Activated naive CD4-positive, alpha-beta T cell treated with anti-CD3 and anti-CD28 coated beads, Interleukin-2, amount 50 U/mL, for 72 hours (primary cell): ENCODE measurements around the gene ZNF215. TPM values are rescaled to one million over a fixed set of nuclear protein-coding genes. Genes with fewer than 3 reads are reported as not detected.
A peak's percentile ranks its signal among the peaks of the same experiment; 100 is the strongest.

Experiments
- ATAC-seq, 2 donors: fragments of 150-1000 bp; cut with Tn5 transposase; 2 replicates each; pipeline ENCODE4 v1.10.0; 2021; ENCODE audit warnings: mild to moderate bottlenecking in 2 of 2, moderate library complexity in 2 of 2
- DNase-seq, 2 donors: peaks; one replicate each; pipeline ENCODE4 v3.0.0; 2021 to 2022; ENCODE audit warnings: low spot score in 2 of 2
- H3K27ac Mint-ChIP-seq, 2 donors: one replicate each; pipeline ENCODE4 v1.8.0; 2022; ENCODE audit warnings: mild to moderate bottlenecking in 2 of 2, mixed read lengths in 2 of 2
- H3K36me3 Mint-ChIP-seq, 2 donors: one replicate each; pipeline ENCODE4 v1.8.0; 2022; ENCODE audit warnings: mixed read lengths in 2 of 2
- H3K9me3 Mint-ChIP-seq, 2 donors: one replicate each; pipeline ENCODE4 v1.8.0; 2022; ENCODE audit warnings: mixed read lengths in 2 of 2
- total RNA-seq, 2 donors: library from RNA; stranded (reverse); gene quantifications; one replicate each; pipeline ENCODE4 v1.2.3, GENCODE V29; 2022

ZNF215 gene
- total RNA-seq, 2 donors from 2014 or later, result 1.5 to 1.8 TPM

DNA sequence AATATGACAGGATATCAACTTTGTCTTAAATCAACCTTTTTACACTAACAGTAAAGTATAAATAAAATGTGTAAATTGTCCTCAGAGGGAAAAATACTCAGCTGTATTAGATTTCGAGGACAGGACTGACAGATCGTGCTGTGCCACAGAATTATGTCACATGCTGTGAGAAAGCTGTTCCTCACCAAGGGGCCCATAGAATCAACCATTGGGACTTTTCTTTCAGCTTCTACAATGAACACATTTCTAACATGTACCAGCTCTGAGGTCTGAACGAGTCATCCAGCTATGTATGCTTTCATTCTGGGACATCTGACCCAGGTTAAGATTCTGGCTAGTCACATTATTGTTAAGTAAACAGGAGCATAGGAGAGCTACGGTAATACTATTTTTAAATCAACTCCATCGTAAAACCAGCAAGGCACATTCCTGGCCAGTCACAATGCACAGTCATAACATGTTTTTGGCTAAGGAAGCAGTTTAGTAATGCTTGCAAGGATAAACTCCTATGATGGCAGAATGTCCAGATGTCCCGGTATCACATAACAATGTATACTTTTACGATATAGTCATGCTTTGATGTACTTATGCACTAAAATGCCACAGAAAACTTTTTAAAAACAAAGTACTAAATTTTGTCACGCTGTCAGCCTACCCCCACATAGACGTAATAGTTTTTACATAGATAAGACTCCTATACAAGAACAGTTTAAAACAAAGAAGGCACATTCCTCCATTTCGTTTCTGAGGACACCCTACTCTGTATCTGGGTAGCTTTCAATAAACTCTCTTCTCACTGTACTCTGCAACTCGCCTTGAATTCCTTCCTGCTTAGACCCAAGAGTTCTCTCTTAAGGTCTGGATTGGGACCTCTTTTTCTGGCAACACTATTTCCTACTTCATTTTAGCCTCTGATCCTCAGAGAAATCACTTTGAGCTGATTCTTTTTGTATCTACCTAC lies 66.5 kb downstream of the ZNF215 start:
- no peaks in the 10 kb centered on the region for H3K9me3 Mint-ChIP-seq

DNA sequence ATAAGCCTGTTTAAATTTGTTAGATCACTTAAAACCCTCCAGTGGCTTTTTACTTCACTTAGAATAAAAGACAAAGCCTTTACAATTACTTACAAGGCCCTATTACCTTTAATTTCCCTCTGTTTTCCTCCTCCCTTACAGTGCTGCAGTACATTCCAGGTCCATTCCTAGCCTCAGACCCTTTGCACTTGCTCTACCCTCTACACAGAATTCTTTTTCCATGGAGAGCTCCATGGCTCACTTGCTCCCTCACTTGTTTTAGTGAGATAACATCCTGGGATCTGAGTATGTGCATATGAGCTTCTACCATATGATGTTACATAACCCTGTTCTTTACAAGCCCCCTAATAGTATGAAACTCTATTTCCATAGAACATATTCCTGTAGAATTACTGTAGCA lies 69.5 kb downstream of the ZNF215 start:
- H3K27ac Mint-ChIP-seq, result no peak overlapping the region
- H3K36me3 Mint-ChIP-seq, result no peaks in the 10 kb centered on the region
- H3K9me3 Mint-ChIP-seq, result no peaks in the 10 kb centered on the region
- ATAC-seq (no peak), DNase-seq (no peak)

More for the DNA sequence above, 66.5 kb downstream of the ZNF215 start:
- H3K36me3 Mint-ChIP-seq, result no peaks in the 10 kb centered on the region
- ATAC-seq (no peak), DNase-seq (no peak)
- no peak overlapping the region for H3K27ac Mint-ChIP-seq

DNA sequence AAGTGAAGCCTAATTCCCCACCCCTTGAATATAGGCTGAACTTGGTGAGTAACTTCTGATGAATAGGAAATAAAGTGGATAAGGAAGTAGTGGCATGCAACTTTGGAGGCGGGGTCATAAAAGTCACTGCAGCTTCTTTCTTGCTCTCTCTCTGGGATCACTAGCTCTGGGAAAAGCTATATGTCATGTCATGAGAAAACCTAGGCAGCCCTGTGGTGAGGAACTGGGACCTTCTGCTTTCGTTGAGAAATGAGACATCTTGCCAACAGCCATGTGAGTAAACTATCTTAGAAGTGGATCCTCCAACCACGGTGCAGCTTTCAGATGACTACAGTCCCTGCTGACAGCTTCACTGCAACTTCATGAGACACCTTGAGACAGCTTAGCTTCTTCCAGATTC lies 78.3 kb downstream of the ZNF215 start:
- Mint-ChIP-seq H3K27ac (no peak overlapping the region), H3K9me3 (no peaks in the 10 kb centered on the region), H3K36me3 (no peaks in the 10 kb centered on the region)
- DNase-seq (no peak), ATAC-seq (peak in 1 of 2 donors; percentile 41)

Other genes starting within 250 kb of the ZNF215 start
- 100 to 1,000 TPM in 1 of 2 donors, 10 to 100 TPM in 1; 92.4 to 104 TPM for gene MRPL17, start 243.1 kb upstream of the ZNF215 start, total RNA-seq
- gene OR2AG2, start 154.4 kb upstream of the ZNF215 start, total RNA-seq, result not detected
- not detected for gene OR2AG1, start 143.4 kb upstream of the ZNF215 start, total RNA-seq
- under 1 TPM; 0.09 to 0.10 TPM for gene OR6A2, start 126.7 kb upstream of the ZNF215 start, total RNA-seq
- not detected for gene OR10A5, start 80.7 kb upstream of the ZNF215 start, total RNA-seq
- gene OR10A2, start 63.4 kb upstream of the ZNF215 start, total RNA-seq, result under 1 TPM in 1 of 2 donors, not detected in 1; 0.10 TPM
- gene OR10A4, start 49.8 kb upstream of the ZNF215 start, total RNA-seq, result not detected
- gene OR2D2, start 33.9 kb upstream of the ZNF215 start, total RNA-seq, result under 1 TPM in 1 of 2 donors, not detected in 1; 0.37 TPM
- gene OR2D3, start 5.4 kb upstream of the ZNF215 start, total RNA-seq, result not detected
- not detected for gene ZNF214, start 93.9 kb downstream of the ZNF215 start, total RNA-seq
- gene NLRP14, start 94.1 kb downstream of the ZNF215 start, total RNA-seq, result under 1 TPM; 0.07 to 0.21 TPM
- gene RBMXL2, start 162.6 kb downstream of the ZNF215 start, total RNA-seq, result not detected